Keratinocyte (primary cell): Measurements from ENCODE around the gene SEL1L.

ENCODE experiments used
- EZH2 ChIP-seq: IDR thresholded peaks from one replicate; pipeline ENCODE4 v1.6.1; 2012; ENCODE audit warnings: inconsistent platforms, mild to moderate bottlenecking, low read length, moderate library complexity
- TF ChIP-seq, protein P1 (sequence below), 3 experiments: IDR thresholded peaks in 1 of 3; conservative IDR thresholded peaks in 1 of 3; optimal IDR thresholded peaks in 1 of 3; 2 replicates in 2 of 3; 3 replicates in 1 of 3; pipeline versions ENCODE3 to v1.5.1; 2011; ENCODE audit warnings: low read length in 3 of 3, mild to moderate bottlenecking in 3 of 3, moderate library complexity in 2 of 3, control low read depth in 1 of 3, inconsistent platforms in 1 of 3; ENCODE audit not compliant: insufficient read depth in 2 of 3; ENCODE audit errors: extremely low read depth in 1 of 3

GRCh38 chr14:81476816-81477215 lies 56.8 kb downstream of the SEL1L start:
- TF ChIP-seq, protein P1, sequence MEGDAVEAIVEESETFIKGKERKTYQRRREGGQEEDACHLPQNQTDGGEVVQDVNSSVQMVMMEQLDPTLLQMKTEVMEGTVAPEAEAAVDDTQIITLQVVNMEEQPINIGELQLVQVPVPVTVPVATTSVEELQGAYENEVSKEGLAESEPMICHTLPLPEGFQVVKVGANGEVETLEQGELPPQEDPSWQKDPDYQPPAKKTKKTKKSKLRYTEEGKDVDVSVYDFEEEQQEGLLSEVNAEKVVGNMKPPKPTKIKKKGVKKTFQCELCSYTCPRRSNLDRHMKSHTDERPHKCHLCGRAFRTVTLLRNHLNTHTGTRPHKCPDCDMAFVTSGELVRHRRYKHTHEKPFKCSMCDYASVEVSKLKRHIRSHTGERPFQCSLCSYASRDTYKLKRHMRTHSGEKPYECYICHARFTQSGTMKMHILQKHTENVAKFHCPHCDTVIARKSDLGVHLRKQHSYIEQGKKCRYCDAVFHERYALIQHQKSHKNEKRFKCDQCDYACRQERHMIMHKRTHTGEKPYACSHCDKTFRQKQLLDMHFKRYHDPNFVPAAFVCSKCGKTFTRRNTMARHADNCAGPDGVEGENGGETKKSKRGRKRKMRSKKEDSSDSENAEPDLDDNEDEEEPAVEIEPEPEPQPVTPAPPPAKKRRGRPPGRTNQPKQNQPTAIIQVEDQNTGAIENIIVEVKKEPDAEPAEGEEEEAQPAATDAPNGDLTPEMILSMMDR (optimal IDR thresholded peaks at IDR 0.05 in 1 of 3, IDR thresholded peaks at IDR 0.05 in 1 of 3, conservative IDR thresholded peaks at IDR 0.05 in 1 of 3; ENCODE audit: extremely low read depth in 1 of 3, insufficient read depth in 2 of 3, low read length in 3 of 3): no peak
- TF ChIP-seq EZH2: no peak
